ENCODE results near the gene OR2B6.
"Not testable (repeated sequence)": the region's sequence is repeated elsewhere in the genome, so short reads cannot be mapped to it uniquely, and the experiment has no call there.

OR2B6 gene

DNA sequence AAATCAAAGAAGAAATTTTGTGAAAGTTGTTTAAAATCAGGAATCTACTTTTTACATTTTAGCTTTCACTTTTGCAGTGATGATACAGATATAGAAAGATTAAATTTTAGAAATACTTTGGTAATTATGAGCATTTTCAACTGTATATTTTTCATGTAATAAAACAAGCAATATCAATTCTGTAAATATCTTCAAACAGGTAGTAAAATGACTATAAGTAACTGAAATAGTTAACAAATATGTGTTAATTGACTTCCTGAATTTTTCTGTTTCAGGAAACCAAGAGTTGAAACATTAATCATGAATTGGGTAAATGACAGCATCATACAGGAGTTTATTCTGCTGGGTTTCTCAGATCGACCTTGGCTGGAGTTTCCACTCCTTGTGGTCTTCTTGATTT lies at the start of gene OR2B6:
TSS of gene OR2B6 (plus strand) at position 301 of the 400 bp plus-strand sequence. CDS start at position 301, 0 bp downstream.
- DNase-seq = no peak

DNA sequence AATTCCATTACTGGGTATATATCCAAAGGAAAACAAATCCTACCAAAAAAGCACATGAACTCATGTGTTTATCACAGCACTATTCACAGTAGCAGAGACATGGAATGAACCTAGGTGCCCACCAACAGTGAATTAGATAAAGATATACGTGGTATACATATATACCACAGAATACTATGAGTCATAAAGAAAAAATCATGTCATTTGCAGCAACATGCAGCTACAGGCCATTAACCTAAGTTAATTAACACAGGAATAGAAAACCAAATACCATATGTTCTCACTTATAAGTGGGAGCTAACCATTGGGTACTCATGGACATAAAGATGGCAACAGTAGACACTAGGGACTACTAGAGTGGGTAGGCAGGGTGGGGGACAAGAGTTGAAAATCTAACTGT lies 49.0 kb upstream of the OR2B6 start:
- no peak for DNase-seq

DNA sequence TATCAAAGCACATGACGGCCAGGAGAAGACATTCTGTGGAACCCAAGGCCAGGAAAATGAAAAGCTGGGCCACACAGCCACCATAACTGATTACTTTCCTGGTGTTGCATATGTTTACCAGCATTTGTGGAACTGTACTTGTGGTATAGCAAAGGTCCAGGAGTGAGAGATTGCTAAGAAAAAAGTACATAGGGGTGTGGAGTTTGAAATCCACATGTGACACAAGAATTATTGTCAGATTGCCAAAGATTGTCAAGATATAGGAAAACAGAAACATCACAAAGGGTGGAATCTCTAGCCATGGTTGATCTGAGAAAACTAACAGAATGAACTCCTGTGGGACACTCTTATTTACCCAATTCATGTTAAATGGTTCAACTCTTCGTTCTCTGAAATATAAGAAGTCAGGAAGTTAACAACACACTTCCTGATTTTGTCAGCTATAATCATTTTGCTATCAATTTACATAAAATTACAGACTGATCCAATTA lies 45.0 kb upstream of the OR2B6 start, which contains the start of gene OR2B2:
TSS of gene OR2B2 (minus strand) at position 441 of the 491 bp plus-strand sequence. CDS start at position 364, 77 bp downstream.
- DNase-seq = no peak

DNA sequence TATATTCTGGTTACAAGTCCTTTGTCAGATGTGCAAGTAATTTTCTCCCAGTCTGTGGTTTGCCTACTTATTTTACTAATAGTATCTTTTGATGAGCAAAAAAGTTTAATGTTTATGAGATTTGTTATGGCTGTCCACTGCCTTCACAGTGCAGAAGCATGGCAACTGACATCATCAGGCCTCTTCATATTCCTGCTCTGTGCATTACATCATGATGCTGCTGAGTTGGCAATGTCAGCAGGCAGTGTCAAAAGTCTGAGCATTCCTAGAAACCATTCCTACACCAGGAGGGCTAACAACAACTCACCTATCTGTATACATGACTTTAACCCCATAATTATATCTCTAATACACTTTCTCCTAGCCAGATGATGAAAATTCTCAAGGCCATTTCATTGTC lies 34.1 kb upstream of the OR2B6 start:
- no peak for DNase-seq

DNA sequence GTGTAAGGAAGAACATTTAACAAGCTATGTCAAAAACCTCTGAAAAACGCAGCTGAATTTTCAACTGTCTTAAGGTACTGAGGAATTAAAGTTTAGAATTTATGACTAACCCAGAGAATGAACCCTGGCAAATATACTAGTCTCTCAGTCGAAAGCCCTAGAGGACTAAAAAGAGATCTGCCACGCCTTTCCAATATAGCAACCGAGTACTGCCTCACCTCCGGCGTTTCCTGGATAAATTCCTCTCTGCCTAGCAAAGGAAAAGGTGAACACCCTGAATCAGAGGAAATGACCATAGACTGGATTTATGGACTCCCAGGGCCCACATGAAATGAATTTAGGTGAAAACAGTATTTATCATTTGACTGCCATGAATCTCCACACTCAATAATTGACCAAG lies 32.9 kb upstream of the OR2B6 start:
- no peak for DNase-seq

DNA sequence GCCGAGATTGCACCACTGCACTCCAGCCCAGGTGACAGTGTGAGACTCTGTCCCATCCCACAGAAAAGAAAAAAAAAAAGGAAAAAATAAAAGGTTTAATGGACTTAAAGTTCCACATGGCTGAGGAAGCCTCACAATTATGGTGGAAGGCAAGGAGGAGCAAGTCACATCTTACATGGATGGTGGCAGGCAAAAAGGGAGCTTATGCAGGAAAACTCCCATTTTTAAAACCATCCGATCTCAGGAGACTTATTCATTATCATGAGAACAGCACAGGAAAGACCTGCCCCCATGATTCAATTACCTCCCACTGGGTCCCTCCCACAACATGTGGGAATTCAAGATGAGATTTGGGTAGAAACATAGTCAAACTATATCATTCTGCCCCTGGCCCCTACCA lies 29.0 kb upstream of the OR2B6 start:
- DNase-seq = not testable (repeated sequence)

DNA sequence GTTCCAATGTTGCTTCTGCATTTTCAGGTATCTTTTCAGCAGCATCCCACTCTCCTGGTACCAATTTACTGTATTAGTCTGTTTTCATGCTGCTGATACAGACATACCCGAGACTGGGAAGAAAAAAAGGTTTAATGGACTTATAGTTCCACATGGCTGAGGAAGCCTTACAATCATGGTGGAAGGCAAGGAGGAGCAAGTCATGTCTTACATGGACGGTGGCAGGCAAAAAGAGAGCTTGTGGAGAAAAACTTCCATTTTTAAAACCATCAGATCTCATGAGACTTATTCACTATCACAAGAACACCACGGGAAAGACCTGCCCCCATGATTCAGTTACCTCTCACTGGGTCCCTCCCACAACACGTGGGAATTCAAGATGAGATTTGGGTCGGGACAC lies 27.1 kb upstream of the OR2B6 start:
- not testable (repeated sequence) for DNase-seq

DNA sequence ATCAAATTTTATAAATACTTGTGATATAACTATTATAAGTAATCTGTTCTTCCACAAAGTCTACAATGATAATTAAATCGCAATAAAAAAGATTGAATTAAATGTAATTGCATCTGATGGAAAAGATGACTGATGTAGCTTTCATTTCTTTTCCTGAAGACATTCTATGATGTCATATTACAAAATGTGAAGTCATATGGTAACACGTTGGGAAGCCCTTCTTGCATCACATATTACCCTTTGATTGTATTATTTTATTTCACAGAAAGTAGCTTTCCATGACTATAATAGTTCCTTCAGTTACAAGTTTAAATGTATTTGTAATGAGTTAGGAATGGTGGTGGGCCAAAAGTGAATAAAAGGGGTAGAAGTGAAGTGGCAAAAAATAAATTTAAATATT lies 25.8 kb upstream of the OR2B6 start:
- DNase-seq = no peak

DNA sequence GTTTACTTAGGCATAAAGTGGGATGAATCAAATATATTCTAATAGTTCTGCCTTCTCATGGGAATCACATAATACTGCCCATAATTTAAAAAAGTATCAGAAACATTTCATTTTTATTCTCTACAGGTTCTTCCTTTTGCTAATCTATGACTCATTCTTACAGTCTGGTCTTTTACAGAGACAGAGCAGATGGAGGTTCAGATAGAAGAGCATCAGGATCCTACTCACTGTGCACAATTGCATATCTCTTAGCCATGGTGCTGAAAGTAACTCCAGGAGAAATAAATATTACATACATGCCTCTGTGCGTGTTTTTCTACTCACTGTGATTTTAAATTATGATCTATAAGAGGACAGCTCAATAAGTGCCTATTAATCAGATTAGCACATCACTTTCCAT lies 16.3 kb upstream of the OR2B6 start:
- no peak for DNase-seq

DNA sequence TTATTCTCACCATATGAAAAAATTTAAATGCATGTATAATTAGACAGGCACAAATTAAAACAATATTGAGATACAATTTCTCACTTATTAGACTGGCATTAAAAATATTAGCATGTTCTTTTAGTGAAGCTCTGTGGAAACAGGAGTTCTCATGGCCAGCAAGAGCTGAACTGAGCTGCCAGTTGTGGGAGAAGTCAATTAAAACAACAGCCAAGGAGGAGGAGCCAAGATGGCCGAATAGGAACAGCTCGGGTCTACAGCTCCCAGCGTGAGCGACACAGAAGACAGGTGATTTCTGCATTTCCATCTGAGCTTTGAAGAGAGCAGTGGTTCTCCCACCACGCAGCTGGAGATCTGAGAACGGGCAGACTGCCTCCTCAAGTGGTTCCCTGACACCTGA lies 14.0 kb upstream of the OR2B6 start:
- not testable (repeated sequence) for DNase-seq

DNA sequence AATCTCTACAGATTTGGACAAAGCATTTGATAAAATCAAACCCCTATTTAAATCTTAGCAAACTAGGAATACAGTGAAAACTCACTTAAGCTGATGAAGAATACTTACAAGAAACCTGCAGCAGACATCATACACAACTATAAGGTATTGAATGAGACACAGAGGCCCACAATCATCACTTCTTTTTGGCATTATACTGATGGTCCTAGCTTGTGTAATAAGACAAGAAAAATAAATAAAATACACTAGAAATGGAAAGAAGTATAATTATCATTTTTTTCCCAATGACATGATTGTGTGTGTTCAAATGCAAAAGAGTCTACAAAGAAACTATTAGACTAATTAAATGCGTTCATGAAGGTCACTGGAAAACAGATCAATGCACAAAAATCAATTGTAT lies 8.8 kb upstream of the OR2B6 start:
- DNase-seq = no peak

DNA sequence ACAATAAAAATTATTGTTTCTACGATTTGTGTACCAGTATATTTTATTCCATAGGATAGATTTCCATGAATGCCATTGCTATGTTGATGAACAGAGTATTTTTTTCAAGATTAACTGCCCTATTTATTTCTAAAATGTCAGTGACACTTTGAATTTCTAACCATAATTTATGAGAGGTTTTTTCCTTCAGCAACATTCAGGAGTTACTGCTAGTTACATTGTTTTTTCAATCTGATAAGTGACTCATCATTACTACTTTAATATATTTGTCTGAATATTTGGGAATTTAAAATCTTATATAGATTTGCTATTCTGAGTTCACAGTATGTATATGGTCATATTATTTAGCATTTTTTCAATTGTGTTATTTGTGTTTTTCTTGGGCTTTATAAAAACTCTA lies 6.0 kb upstream of the OR2B6 start:
- DNase-seq = no peak

DNA sequence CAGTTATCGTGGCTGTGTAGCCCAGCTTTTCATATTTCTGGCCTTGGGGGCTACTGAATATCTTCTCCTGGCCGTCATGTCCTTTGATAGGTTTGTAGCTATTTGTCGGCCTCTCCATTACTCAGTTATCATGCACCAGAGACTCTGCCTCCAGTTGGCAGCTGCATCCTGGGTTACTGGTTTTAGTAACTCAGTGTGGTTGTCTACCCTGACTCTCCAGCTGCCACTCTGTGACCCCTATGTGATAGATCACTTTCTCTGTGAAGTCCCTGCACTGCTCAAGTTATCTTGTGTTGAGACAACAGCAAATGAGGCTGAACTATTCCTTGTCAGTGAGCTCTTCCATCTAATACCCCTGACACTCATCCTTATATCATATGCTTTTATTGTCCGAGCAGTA lies 475 bp downstream of the OR2B6 start:
- DNase-seq = no peak

DNA sequence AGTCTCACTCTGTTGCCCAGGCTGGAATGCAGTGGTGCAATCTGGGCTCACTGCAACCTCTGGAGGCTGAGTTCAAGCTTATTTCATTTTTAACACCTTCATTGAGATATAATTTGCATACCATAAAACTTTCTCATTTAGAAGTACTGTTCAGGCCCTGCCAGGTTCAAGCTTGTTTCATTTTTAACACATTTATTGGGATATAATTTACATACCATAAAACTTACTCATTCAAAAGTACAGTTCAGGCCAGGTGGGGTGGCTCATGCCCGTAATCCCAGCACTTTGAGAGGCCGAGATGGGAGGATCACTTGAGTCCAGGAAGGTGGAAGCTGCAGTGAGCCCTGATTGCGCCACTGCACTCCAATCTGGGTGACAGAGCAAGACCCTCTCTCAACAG lies 5.5 kb downstream of the OR2B6 start:
- no peak for DNase-seq

DNA sequence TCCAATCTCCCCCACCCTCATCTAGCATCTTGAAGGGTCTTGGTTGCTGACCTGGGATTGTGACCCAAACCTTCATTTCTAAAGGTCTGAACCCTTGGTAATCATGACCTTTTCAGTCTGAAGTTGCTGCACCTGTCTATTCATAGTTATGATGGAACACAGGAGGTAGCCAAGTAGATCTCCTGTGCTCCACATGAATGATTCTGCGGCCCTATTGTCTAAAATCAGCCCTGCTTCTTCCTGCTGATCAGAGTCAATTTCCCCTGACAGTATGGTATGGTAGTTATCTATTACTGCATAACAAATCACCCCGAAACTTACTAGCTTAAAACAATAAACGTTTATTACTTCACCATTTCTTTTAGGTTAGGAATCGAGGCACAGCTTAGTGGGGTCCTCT lies 9.0 kb downstream of the OR2B6 start:
- no peak for DNase-seq

DNA sequence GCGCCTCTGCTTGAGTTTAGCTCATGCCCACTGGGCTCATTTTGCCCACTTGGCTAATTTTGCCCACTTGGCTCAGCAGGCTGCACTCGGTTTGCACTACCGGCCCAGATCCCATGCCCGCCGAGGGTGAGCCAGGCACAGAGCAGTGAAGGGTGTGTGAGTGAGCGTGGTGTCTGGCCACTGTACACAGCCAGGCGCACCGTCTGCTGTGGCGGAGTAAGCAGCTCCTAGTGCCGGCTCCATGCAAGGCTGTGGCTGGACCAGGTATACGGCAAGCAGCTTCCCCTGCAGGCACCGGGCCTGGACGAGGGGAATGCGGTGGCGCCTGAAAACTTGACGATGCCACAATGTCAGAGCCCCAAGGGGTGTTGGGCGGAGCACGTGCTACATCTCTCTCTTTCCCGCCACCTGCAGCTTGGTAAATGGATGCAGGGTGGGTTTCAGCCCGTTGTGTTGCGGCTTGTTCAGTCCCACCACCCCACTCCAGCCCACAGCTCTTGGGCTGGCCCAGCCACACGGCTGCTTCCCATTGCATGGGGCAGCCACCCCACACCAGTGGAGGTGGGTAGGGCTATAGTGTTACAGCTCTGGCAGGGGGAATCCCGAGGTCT lies 9.9 kb downstream of the OR2B6 start:
- DNase-seq = no peak

DNA sequence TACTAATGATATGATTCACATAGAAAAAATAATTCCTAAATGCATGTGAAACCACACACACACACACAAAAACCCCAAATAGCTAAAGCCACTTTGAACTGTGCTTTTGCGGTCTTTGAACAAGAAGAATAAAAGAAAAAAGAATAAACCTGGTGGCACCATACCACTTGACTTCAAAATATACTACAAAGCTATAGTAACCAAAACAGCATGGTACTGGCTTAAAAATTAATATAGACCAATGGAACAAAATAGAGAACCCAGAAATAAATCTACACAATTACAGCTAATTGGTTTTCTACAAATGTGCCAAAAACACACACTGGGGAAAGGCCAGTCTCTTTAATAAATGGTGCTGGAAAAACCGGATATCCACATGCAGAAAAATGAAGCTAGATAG lies 13.4 kb downstream of the OR2B6 start:
- DNase-seq = no peak

DNA sequence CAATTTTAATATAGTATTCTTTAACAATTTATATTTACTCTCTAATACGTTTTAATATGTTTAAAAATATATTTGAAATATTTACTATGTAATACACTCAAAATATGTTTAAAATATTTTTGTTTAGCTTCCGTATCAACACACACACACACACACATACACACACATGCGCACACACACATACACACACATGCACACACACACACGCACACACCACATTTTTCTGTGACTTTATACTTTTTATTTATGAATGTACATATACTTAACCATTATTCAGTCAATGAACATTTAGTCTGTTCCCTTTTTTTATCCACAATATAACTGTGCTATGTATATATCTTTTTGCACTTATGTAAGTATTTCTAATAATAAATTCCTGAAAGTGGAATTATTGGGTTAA lies 15.7 kb downstream of the OR2B6 start:
- DNase-seq = no peak

DNA sequence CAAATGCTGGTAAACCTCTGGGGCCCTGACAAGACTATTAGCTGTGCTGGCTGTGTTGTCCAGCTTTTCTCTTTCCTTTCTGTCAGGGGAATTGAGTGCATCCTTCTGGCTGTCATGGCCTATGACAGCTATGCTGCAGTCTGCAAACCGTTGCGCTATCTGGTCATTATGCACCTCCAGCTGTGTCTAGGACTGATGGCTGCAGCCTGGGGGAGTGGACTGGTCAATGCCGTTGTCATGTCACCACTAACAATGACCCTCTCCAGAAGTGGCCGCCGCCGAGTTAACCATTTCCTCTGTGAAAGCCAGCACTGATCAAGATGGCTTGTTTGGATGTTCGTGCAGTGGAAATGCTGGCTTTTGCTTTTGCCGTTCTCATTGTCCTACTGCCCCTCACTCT lies 20.3 kb downstream of the OR2B6 start:
- no peak for DNase-seq

DNA sequence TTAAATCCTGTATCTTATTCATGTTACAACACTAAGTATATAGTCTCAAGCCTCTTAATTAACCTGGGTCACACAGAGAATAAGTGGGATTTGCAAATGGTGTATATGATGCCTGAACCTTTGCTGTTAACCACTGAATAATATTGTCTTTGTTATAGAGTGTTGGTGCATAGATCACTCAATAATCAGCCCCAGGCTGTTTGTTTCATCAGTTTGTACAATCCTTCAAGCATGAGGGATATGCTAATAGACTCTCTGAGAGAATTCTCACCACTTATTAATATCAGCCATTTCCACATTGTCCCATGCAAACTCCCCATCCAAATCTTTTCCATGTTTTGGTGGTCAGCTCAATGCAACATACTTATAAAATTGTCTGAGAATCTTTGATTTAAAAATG lies 21.7 kb downstream of the OR2B6 start:
- DNase-seq = no peak

DNA sequence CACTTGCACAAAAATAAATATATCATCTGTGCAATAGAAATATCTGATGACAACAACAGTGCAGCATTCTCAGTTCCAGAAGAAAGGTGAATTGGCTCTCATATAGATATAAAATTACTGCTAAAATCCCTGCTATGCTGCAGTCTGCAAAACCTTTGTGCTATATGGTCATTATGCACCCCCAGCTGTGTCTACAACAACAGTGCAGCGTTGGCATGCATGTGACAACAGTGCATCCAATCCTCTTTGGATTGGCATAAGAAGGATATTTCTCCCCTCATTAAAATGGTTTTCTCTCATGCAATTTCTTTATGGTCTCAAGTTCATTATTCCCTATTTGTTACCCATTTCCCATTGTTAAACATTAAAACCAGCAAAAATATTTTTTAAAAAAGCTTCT lies 23.1 kb downstream of the OR2B6 start:
- DNase-seq = no peak

DNA sequence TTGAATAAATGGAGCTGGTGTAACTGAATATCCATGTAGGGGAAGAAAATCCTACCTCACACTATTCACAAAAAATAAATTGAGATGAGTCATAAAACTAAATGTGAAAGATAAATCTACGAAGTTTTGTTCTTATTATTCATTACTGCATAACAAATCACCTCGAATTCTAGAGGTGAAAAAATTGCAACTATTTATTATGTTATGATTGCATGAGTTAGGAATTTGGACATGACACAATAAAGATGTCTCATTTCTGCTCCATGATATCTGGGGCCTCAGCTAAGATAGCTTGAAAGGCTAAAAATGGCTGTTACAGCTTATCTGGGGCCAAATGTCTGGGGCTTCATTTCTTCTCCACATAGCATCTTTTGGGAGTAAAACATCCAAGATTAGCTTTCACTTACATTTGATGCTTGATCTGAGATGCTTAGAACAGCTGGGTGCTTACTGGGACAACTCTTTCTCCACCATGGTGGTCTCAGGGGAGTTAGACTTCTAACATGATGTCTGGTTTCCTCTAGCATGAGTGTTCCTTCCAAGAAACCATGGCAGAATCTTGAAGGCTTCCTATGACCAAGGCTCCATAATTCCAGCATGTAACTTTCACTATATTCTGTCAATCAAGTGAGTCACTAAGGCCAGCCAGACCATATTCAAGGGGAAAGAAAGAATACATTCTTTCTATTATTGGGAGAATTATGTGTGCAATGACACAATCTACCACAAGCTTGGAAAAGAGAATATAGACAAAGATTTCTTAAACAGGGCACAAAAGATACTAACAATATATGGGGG lies 30.1 kb downstream of the OR2B6 start:
- DNase-seq = no peak

DNA sequence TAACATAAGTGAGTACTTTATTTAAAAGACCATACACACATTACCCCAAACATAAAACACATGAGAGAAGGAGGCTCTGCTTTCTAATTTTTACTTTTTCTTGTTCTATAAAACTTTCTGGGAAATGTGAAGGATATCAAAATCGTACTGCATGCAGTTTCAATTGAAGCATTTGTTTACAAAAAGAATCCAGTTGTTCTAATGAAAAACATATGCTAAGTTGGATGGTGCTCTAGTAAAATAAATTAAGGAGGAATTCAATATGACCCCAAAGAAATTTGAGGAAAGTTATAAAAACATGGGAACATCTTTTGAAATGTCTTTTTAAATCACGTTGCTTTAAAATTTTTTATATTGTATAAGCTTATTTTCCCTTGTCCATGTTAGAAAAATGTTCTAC lies 37.6 kb downstream of the OR2B6 start:
- DNase-seq = no peak

DNA sequence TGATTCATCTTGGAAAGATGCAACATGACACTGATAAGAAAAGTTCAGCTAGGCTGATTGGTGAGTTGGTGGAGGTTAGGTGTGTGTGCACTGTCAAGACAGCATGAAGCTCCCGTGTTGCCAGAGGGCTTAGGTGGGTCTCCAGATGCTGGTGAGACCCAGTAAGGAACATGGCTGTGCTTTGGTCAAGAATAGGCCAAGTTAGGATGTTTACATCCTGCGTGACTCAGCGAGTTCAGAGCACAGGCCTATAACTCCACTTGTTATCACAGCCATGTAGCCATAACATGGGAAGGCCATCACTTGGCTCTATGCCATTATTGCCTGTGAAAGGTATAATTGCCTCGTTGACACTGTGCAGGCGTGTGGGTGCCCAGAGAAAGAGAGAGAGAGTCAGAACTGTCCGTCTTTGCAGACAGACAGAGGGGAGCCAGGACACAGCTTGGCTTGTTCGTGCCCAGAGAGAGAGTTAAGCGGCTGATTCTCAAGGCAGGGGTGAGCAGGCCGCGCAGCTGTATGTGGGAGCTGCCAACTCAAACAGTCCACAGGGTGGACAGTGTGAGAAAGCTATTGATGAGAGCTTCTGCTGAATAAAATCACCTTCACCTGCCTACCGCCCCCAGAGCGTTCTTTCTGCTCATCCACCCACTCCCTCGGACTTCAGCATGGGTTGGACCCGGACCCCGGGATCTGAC lies 43.5 kb downstream of the OR2B6 start:
- DNase-seq = no peak

Data from CD4-positive, alpha-beta T cell treated with Interleukin-10 for 1 hour (primary cell).